Endothelial cell of umbilical vein (primary cell): ENCODE data around the gene ADA. TPM values are rescaled to one million over a fixed set of nuclear protein-coding genes. Genes with fewer than 3 reads are reported as not detected.
"Not testable (repeated sequence)": the region's sequence is repeated elsewhere in the genome, so short reads cannot be mapped to it uniquely, and the experiment has no call there.

Experiments
- BruUV-seq: library from RNA; stranded (reverse); fragments of 400-500 nt; replicated peaks from 2 replicates; lab custom pipeline; 2021; lab: Mats Ljungman, UMichigan
- CTCF ChIA-PET: fragments of 300-600, 350-600 bp; sonication (Branson Sonifier 250); formaldehyde crosslinking; loops from one replicate; lab custom pipeline; 2021; ENCODE audit warnings: antibody characterized with exemption, inconsistent platforms; lab: Charles Lee
- POLR2A ChIA-PET: fragments of 300-600, 350-600 bp; sonication (Branson Sonifier 250); formaldehyde crosslinking; loops from one replicate; lab custom pipeline; 2021; ENCODE audit warnings: antibody characterized with exemption, inconsistent platforms; lab: Charles Lee
- DNase-seq: peaks from one replicate; pipeline ENCODE4 v3.0.0-alpha.2; 2011; ENCODE audit warnings: low read depth, low spot score
- FAIRE-seq: peaks from 2 replicates; lab custom pipeline; 2011; peaks lifted over from hg19 to GRCh38; lab: Jason Lieb, UNC
- H2AFZ ChIP-seq: 2 replicates; pipeline ENCODE4 v1.6.0; 2012; ENCODE audit warnings: low read depth, low read length, control low read depth, inconsistent platforms
- H3K27ac ChIP-seq: 2 replicates; pipeline ENCODE4 v1.5.1; 2011; ENCODE audit warnings: low read depth, mild to moderate bottlenecking, control low read depth, low read length, moderate library complexity; ENCODE audit not compliant: insufficient read depth
- H3K27me3 ChIP-seq, 2 experiments: 2 replicates each; pipeline versions ENCODE4 v1.6.0 to v1.6.1; 2011; ENCODE audit warnings: low read length in 2 of 2, mixed read lengths in 1 of 2; ENCODE audit not compliant: control insufficient read depth in 2 of 2, insufficient read depth in 2 of 2
- H3K36me3 ChIP-seq, 2 experiments: 2 replicates in 1 of 2; 3 replicates in 1 of 2; pipeline ENCODE4 v1.5.1; 2011; ENCODE audit warnings: low read length in 2 of 2, mild to moderate bottlenecking in 1 of 2, moderate library complexity in 1 of 2; ENCODE audit not compliant: control insufficient read depth in 2 of 2, insufficient read depth in 2 of 2; ENCODE audit errors: extremely low read depth in 1 of 2
- H3K4me1 ChIP-seq: 3 replicates; pipeline ENCODE4 v1.5.1; 2011; ENCODE audit warnings: mild to moderate bottlenecking, low read length; ENCODE audit not compliant: control insufficient read depth, insufficient read depth; ENCODE audit errors: extremely low read depth
- H3K4me2 ChIP-seq: 2 replicates; pipeline ENCODE4 v1.6.1; 2011; ENCODE audit warnings: low read length, control low read depth, mixed read lengths; ENCODE audit not compliant: insufficient read depth
- H3K4me3 ChIP-seq, 3 experiments: fragments of 200-600 bp in 1 of 3; sonication (generic), shearing (Covaris generic) in 1 of 3; replicated peaks in 1 of 3; 2 replicates each; pipeline ENCODE4 v1.5.1; 2011 to 2016; ENCODE audit warnings: control low read depth in 3 of 3, low read length in 3 of 3, mild to moderate bottlenecking in 2 of 3, inconsistent platforms in 1 of 3, low read depth in 1 of 3, moderate library complexity in 1 of 3; ENCODE audit not compliant: insufficient read depth in 1 of 3
- H3K79me2 ChIP-seq: 2 replicates; pipeline ENCODE4 v1.6.0; 2012; ENCODE audit warnings: low read length, inconsistent platforms; ENCODE audit not compliant: control insufficient read depth, insufficient read depth
- H3K9ac ChIP-seq: replicated peaks from 2 replicates; pipeline ENCODE3; 2011; ENCODE audit warnings: low read length, control low read depth; ENCODE audit not compliant: insufficient read depth; ENCODE audit errors: extremely low read depth
- H3K9me1 ChIP-seq: replicated peaks from 3 replicates; pipeline ENCODE4 v1.6.0; 2011; ENCODE audit warnings: mild to moderate bottlenecking, low read length; ENCODE audit not compliant: control insufficient read depth, insufficient read depth; ENCODE audit errors: extremely low read depth
- H3K9me3 ChIP-seq: replicated peaks from 2 replicates; pipeline ENCODE4 v1.5.1; 2012; ENCODE audit warnings: low read length, inconsistent platforms; ENCODE audit not compliant: control insufficient read depth, insufficient read depth
- H4K20me1 ChIP-seq: replicated peaks from 2 replicates; pipeline ENCODE3; 2011; ENCODE audit warnings: mild to moderate bottlenecking, low read length; ENCODE audit not compliant: control insufficient read depth, insufficient read depth; ENCODE audit errors: extremely low read depth
- CTCF ChIP-seq, 2 donors: IDR thresholded peaks; 1 replicate in 1 of 2; 2 replicates in 1 of 2; pipeline ENCODE4 v1.5.1; 2011; ENCODE audit warnings: low read length in 2 of 2, mild to moderate bottlenecking in 2 of 2, moderate library complexity in 2 of 2, control low read depth in 1 of 2, inconsistent platforms in 1 of 2, low read depth in 1 of 2; ENCODE audit not compliant: insufficient read depth in 1 of 2; ENCODE audit errors: extremely low read depth in 1 of 2
- FOS ChIP-seq: IDR thresholded peaks from 2 replicates; pipeline ENCODE4 v1.6.1; 2011; ENCODE audit warnings: mild to moderate bottlenecking, low read length, moderate library complexity, borderline replicate concordance; ENCODE audit not compliant: insufficient read depth
- GATA2 ChIP-seq: IDR thresholded peaks from 2 replicates; pipeline ENCODE4 v1.7.0; 2011; ENCODE audit warnings: low read depth, mild to moderate bottlenecking, moderate library complexity, mixed read lengths, low read length; ENCODE audit not compliant: insufficient read length, insufficient read depth
- JUN ChIP-seq: IDR thresholded peaks from 2 replicates; pipeline ENCODE4 v1.6.1; 2011; ENCODE audit warnings: borderline replicate concordance, low read depth; ENCODE audit not compliant: insufficient read length, insufficient read depth
- MAX ChIP-seq: IDR thresholded peaks from 2 replicates; pipeline ENCODE4 v1.6.1; 2011; ENCODE audit not compliant: insufficient read depth, insufficient read length
- POLR2A ChIP-seq: IDR thresholded peaks from 2 replicates; pipeline ENCODE4 v1.6.1; 2012; ENCODE audit warnings: low read depth, mild to moderate bottlenecking, control low read depth, low read length
- POLR2AphosphoS5 ChIP-seq: IDR thresholded peaks from 2 replicates; pipeline ENCODE4 v1.6.1; 2012; ENCODE audit warnings: low read depth, mild to moderate bottlenecking, control low read depth, low read length, moderate library complexity; ENCODE audit not compliant: insufficient read depth
- dilution Hi-C: fragments of 300-500 bp; cut with MboI; formaldehyde crosslinking; loops from one replicate; pipeline ENCODE4 v1.15.0; 2019; ENCODE audit warnings: low sequenced_read_pairs; ENCODE audit not compliant: extremely low pct_ligation_motif_present
- intact Hi-C: fragments of 100-400 bp; cut with micrococcal nuclease; formaldehyde crosslinking; loops from one replicate; pipeline ENCODE4 v1.10.0; 2022
- polyA plus RNA-seq, 4 experiments: library from polyadenylated mRNA; depleted of rRNA in 3 of 4; stranded (reverse) in 3 of 4; unstranded in 1 of 4; fragments of >200 nt; gene quantifications; 2 replicates each; pipeline versions ENCODE4 v1.2.1 to v1.2.3, GENCODE V29; 2011 to 2012; ENCODE audit warnings: missing spikeins in 1 of 4
- total RNA-seq: library from RNA; stranded (reverse); gene quantifications from 2 replicates; pipeline ENCODE4 v1.2.3, GENCODE V29; 2021

The ADA gene
- total and polyA plus RNA-seq, 2 donors (not counting 3 experiments of a cell fraction or from before 2014, with no cell fraction given): 26.3 to 33.1 TPM

- POLR2A ChIA-PET, H2AFZ ChIP-seq, H3K36me3 ChIP-seq, H3K27ac ChIP-seq, FAIRE-seq, H3K9me1 ChIP-seq, dilution Hi-C loops, H4K20me1 ChIP-seq, DNase-seq, CTCF ChIA-PET, H3K79me2 ChIP-seq, H3K27me3 ChIP-seq, H3K4me3 ChIP-seq, intact Hi-C loops, H3K4me1 ChIP-seq, H3K9me3 ChIP-seq, H3K9ac ChIP-seq, BruUV-seq, H3K4me2 ChIP-seq: not testable (repeated sequence)
These were observed 19.4 kb upstream of the ADA start for GRCh38 chr20:44670851-44671250.

GRCh38 chr20:44666066-44666465 lies 14.6 kb upstream of the ADA start:
- DNase-seq (no peak), FAIRE-seq (no peak)
- Histone ChIP-seq H3K9ac (no peak overlapping the region), H2AFZ (no peak overlapping the region), H3K36me3 (no peaks in the 10 kb centered on the region), H3K4me3 (no peak overlapping the region), H3K79me2 (no peaks in the 10 kb centered on the region), H3K4me1 (peaks cover 9% of the 10 kb centered on the region), H3K27me3 (peaks cover 5 to 6% of the 10 kb centered on the region in 2 experiments), H3K27ac (no peak overlapping the region), H3K4me2 (no peak overlapping the region), H3K9me1 (no peaks in the 10 kb centered on the region), H3K9me3 (no peaks in the 10 kb centered on the region), H4K20me1 (no peaks in the 10 kb centered on the region)
- ChIA-PET POLR2A (no interaction called here), CTCF (interaction anchor here (1.0 to 1.6 kb wide), 3 partner anchors 10 to 19 kb away, joined by 3 to 5 read pairs (median 4); no protein-coding TSS in a partner anchor)
- TF ChIP-seq GATA2 (no peak), FOS (no peak), MAX (no peak), CTCF (IDR thresholded peaks at IDR 0.05; ENCODE audit: extremely low read depth in 1 of 2, insufficient read depth in 1 of 2, low read depth in 1 of 2, low read length in 2 of 2) (no peak), JUN (no peak), POLR2AphosphoS5 (no peak), POLR2A (no peak)
- intact Hi-C loops: no loop called here
- no TSS peak for BruUV-seq
- dilution Hi-C loops: no loop called here
